Measurements from ENCODE around the gene MPRIP.

Gene MPRIP

GRCh38 chr17:17105976-17106375 is 63.7 kb downstream of the MPRIP start:
- in situ Hi-C loops (cut with MboI; ENCODE audit: low sequenced_read_pairs), result no loop called here

GRCh38 chr17:17106756-17107155 is 64.5 kb downstream of the MPRIP start:
- in situ Hi-C loops (cut with MboI; ENCODE audit: low sequenced_read_pairs), result no loop called here

GRCh38 chr17:17107281-17107680 is 65.0 kb downstream of the MPRIP start:
- in situ Hi-C loops (cut with MboI; ENCODE audit: low sequenced_read_pairs), result no loop called here

GRCh38 chr17:17107891-17108431 is 65.7 kb downstream of the MPRIP start:
- in situ Hi-C loops (cut with MboI; ENCODE audit: low sequenced_read_pairs), result no loop called here

GRCh38 chr17:17108451-17109049 is 66.3 kb downstream of the MPRIP start:
- in situ Hi-C loops (cut with MboI; ENCODE audit: low sequenced_read_pairs), result no loop called here

- in situ Hi-C loops (cut with MboI; ENCODE audit: low sequenced_read_pairs), result no loop called here
Observed at GRCh38 chr17:17109256-17109655, 67.0 kb downstream of the MPRIP start.

GRCh38 chr17:17109907-17110306 is 67.7 kb downstream of the MPRIP start:
- in situ Hi-C loops (cut with MboI; ENCODE audit: low sequenced_read_pairs), result no loop called here

- in situ Hi-C loops (cut with MboI; ENCODE audit: low sequenced_read_pairs), result no loop called here
Observed at GRCh38 chr17:17110520-17110919, 68.3 kb downstream of the MPRIP start.

- in situ Hi-C loops (cut with MboI; ENCODE audit: low sequenced_read_pairs), result no loop called here
Observed at GRCh38 chr17:17111401-17112393, 69.4 kb downstream of the MPRIP start.

- in situ Hi-C loops (cut with MboI; ENCODE audit: low sequenced_read_pairs), result no loop called here
Observed at GRCh38 chr17:17112628-17113200, 70.5 kb downstream of the MPRIP start.

GRCh38 chr17:17114592-17115225 is 72.5 kb downstream of the MPRIP start:
- in situ Hi-C loops (cut with MboI; ENCODE audit: low sequenced_read_pairs), result no loop called here

- in situ Hi-C loops (cut with MboI; ENCODE audit: low sequenced_read_pairs), result no loop called here
Observed at GRCh38 chr17:17115620-17116019, 73.4 kb downstream of the MPRIP start.

GRCh38 chr17:17116406-17116805 is 74.1 kb downstream of the MPRIP start:
- in situ Hi-C loops (cut with MboI; ENCODE audit: low sequenced_read_pairs), result no loop called here

GRCh38 chr17:17117923-17118322 is 75.7 kb downstream of the MPRIP start:
- in situ Hi-C loops (cut with MboI; ENCODE audit: low sequenced_read_pairs), result no loop called here

GRCh38 chr17:17118399-17118798 is 76.1 kb downstream of the MPRIP start:
- in situ Hi-C loops (cut with MboI; ENCODE audit: low sequenced_read_pairs), result no loop called here

GRCh38 chr17:17119106-17119505 is 76.8 kb downstream of the MPRIP start:
- in situ Hi-C loops (cut with MboI; ENCODE audit: low sequenced_read_pairs), result no loop called here

- in situ Hi-C loops (cut with MboI; ENCODE audit: low sequenced_read_pairs), result no loop called here
Observed at GRCh38 chr17:17119533-17119932, 77.3 kb downstream of the MPRIP start.

- in situ Hi-C loops (cut with MboI; ENCODE audit: low sequenced_read_pairs), result no loop called here
Observed at GRCh38 chr17:17120294-17120693, 78.0 kb downstream of the MPRIP start.

GRCh38 chr17:17120701-17121100 is 78.4 kb downstream of the MPRIP start:
- in situ Hi-C loops (cut with MboI; ENCODE audit: low sequenced_read_pairs), result no loop called here

GRCh38 chr17:17121162-17121561 is 78.9 kb downstream of the MPRIP start:
- in situ Hi-C loops (cut with MboI; ENCODE audit: low sequenced_read_pairs), result no loop called here

Data from HL-60/S4 (cell line).